Endothelial cell of coronary artery (primary cell): Measurements from ENCODE around the gene SLC12A1. TPM values are rescaled to one million over a fixed set of nuclear protein-coding genes. Genes with fewer than 3 reads are reported as not detected.

Source experiments
- total RNA-seq: library from RNA; depleted of rRNA; stranded (reverse); fragments of >200 nt; gene quantifications from 2 replicates; pipeline ENCODE4 v1.2.3, GENCODE V29; 2014

Gene SLC12A1
- not detected in 2 replicates for total RNA-seq

DNA sequence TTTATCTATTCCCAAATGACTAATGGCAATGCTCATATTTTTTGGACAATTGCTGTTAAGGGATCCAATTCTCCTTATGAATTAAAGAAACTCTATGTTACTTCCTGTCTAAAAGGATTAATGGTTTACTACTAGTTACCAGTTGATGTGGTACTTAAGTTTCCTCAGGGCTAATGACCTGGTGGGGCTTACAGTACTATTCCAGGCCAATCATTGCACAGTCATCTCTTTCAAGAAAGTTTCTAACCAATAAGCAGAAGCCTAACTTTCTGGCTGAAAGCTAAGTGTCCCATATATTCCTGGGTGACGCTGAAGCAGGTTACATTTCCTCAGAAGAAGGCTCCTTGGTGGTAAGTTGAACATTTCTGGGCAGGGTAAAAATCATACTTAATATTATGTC lies at the start of gene SLC12A1:
Gene SLC12A1 (plus strand): TSS at position 322 of the 400 bp plus-strand sequence. CDS start 1,418 bp downstream, outside the sequence.

DNA sequence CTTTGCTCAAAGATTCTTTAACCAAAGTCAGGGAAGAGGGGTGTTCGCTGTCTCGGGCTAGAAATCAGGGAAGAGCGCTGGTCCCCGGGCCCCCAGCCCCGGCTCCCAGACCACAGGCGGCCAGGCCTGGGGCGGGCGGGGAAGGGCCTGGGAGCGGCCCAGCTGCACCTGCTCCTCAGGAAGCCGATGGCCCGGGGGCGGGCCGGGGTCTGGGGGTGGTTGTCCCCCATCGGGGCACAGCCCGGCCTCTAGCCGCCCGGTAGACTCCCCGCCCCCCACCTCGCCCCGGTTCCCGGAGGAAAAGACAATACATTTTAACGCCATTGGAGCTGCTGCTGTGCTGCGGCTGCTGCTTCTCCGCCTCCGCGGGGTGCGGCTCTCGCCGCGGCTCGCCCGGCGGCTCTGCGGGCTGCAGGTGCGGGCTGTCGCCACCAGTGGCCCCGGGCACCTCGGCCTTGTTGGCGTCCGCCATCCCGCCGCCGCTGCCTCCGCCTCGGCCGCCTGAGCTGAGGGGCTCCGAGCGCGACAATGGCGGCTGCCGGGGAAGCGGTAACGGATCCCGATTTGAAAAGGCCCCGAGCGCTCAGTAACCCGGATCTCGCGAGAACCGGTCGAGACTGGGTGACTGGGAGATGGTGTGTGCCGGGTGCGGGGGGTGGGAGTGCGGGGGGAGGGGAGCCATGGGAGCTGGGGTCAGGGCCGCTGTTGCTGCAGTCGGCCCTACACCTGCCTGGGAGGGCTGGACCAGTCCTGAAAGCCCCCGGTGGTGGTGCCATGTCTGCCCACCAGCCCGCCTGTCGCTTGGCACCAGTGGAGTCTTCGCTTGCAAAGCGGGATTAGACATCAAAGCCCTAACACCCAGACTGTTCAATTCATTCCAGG lies 28.1 kb upstream of the SLC12A1 start, which contains the start of gene MYEF2:
Gene MYEF2 (minus strand): TSS at position 530 of the 882 bp plus-strand sequence. CDS start 58 bp downstream, at position 472.

GRCh38 chr15:48191574-48192225 lies 14.4 kb upstream of the SLC12A1 start, which contains the start of gene CTXN2:
Gene CTXN2, plus strand, starts transcription at chr15:48191665. Its CDS starts 9,636 bp downstream, at chr15:48201301.

DNA sequence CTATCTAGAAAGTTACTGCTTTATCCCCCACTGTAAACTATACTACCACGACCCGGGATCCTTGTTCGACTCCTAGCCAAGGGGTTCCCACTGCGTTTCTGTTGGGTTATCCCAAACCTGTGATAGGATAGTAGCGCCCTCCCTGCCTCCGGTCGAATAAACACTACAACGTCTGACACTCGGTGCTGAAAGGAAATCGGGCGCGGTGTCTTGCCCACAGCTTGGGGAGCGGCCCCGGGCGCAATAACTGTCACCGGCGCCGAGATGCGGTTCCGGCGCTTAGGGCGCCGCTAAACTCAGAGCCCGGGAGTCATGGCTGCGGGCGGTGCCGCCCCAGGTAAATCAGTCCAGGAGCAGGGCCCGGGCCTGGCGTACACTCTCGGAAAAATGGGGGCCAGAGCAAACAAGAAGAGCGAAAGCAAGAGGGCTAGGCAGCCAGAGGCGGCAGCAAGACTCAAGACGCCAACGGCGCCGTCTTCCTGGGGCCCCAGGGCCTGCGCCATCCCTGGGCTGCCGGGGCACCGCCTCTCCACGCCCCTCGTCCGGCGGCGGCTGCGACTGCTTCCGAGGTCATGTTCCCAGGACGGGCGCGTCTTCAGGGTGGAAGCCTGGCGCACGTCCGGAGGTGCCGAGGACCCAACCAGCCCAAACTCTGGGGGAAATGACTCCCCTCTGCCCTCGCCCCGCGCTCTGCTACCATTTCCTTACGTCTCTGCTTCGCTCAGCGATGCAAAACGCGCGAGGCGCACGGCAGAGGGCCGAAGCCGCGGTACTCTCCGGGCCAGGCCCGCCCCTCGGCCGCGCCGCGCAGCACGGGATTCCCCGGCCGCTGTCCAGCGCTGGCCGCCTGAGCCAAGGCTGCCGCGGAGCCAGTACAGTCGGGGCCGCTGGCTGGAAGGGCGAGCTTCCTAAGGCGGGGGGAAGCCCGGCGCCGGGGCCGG lies 125.0 kb downstream of the SLC12A1 start, which contains the start of gene DUT:
Gene DUT (plus strand): TSS at position 575 of the 941 bp plus-strand sequence. CDS start 87 bp downstream, at position 662.

Other genes with a start within 250 kb of the SLC12A1 start
- gene SLC24A5, start 85.3 kb upstream of the SLC12A1 start, total RNA-seq: not detected in 2 replicates
- 17.8 and 34.8 TPM in 2 replicates for gene MYEF2, start 28.0 kb upstream of the SLC12A1 start, total RNA-seq
- under 0.01 TPM in 1 of 2 replicates, not detected in the other for gene CTXN2, start 14.6 kb upstream of the SLC12A1 start, total RNA-seq
- gene DUT, start 125.1 kb downstream of the SLC12A1 start, total RNA-seq: 42.6 and 55.8 TPM in 2 replicates